Measurements from ENCODE around the gene DGLUCY. TPM values are rescaled to one million over a fixed set of nuclear protein-coding genes. Genes with fewer than 3 reads are reported as not detected.
"Not testable (repeated sequence)": the region's sequence is repeated elsewhere in the genome, so short reads cannot be mapped to it uniquely, and the experiment has no call there.

DGLUCY gene
- total and polyA plus RNA-seq, 10 donors, result 24.1 to 134 (median 96.7) TPM

GRCh38 chr14:91220581-91221000 is 106.7 kb downstream of the DGLUCY start:
- no peak overlapping the region for H3K4me3 ChIP-seq
- H3K27ac ChIP-seq, result peak overlapping the region in 5 of 8 donors; percentile 38 to 72 (median 57)
- peaks cover 0 to 36% (median 14%) of the 10 kb centered on the region in 6 donors for H3K4me1 ChIP-seq
- no peaks in the 10 kb centered on the region for H3K27me3 ChIP-seq (replicated peaks in 1 of 7)
- 73 to 89% (median 81%) methylated on average over 9 of the region's 9 CpGs for WGBS, 5 donors
- DNase-seq, result no peak
- peaks cover 0 to 98% (median 36%) of the 10 kb centered on the region in 6 donors for H3K36me3 ChIP-seq
- intact Hi-C loops (cut with DNase I; ENCODE audit: low total_unique reads), result no loop called here
- peak; percentile 17 to 41 (median 37) for TF ChIP-seq POLR2AphosphoS5 (IDR thresholded peaks at IDR 0.05)
- no peak for TF ChIP-seq CTCF (IDR thresholded peaks at IDR 0.05 in 8 of 11, conservative IDR thresholded peaks at IDR 0.05 in 3 of 11)
- no peaks in the 10 kb centered on the region for H3K9me3 ChIP-seq

GRCh38 chr14:91221270-91221669 is 107.4 kb downstream of the DGLUCY start:
- Histone ChIP-seq H3K4me1 (peaks cover 0 to 42% (median 18%) of the 10 kb centered on the region in 6 donors), H3K27ac (peak overlapping the region in 5 of 8 donors; percentile 38 to 72 (median 57)), H3K9me3 (no peaks in the 10 kb centered on the region), H3K4me3 (no peak overlapping the region), H3K27me3 (replicated peaks in 1 of 7) (no peaks in the 10 kb centered on the region), H3K36me3 (peaks cover 0 to 98% (median 29%) of the 10 kb centered on the region in 6 donors)
- 95 to 100% (median 96%) methylated on average over 1 of the region's 1 CpG for WGBS, 5 donors
- no peak for TF ChIP-seq POLR2A (IDR thresholded peaks at IDR 0.05)
- no peak for TF ChIP-seq POLR2AphosphoS5 (IDR thresholded peaks at IDR 0.05)
- no peak for TF ChIP-seq CTCF (IDR thresholded peaks at IDR 0.05 in 8 of 11, conservative IDR thresholded peaks at IDR 0.05 in 3 of 11)
- DNase-seq, result no peak
- intact Hi-C loops (cut with DNase I; ENCODE audit: low total_unique reads), result no loop called here

DNA sequence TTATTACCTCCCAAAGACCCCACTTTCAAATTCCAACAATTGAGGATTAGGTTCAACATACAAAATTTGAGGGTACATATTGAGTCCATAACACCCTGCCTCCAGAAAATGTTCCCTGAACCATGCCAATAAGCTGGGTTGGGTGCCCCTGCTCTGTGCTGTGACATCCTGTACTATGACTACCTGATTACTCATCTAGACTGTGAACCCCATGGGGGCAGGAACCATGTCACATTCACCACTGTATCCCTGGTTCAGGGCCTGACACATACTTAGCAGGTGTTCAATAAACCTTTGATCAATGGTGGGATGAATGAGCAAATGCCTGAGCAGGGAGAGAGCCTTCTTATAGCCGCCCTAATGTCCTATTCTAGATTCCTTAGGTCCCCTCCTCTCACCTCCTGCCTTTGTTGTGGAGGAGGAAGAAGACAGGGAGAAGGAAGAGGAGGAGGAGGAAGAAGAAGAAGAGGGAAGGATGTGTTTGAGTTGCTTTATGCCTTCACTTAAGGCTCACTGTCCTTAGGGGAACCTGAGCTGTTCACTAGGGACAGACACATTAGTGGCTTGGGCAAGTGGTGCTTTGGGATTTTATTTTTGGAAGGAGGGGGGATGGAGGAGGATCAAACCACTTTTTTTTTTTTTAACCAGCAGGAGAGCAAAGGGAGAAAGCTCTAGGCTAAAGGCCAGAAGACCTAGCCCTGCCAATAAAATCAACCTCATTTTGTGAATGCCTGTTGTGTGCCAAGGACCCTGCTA is 109.3 kb downstream of the DGLUCY start:
- peak overlapping the region in 3 of 8 donors; percentile 26 to 46 (median 28) for H3K27ac ChIP-seq
- H3K4me3 ChIP-seq, result no peak overlapping the region
- intact Hi-C loops (cut with DNase I; ENCODE audit: low total_unique reads), result no loop called here
- DNase-seq, result no peak
- TF ChIP-seq POLR2A (IDR thresholded peaks at IDR 0.05) (no peak), CTCF (IDR thresholded peaks at IDR 0.05 in 8 of 11, conservative IDR thresholded peaks at IDR 0.05 in 3 of 11) (no peak), POLR2AphosphoS5 (IDR thresholded peaks at IDR 0.05) (no peak)
- WGBS, 5 donors, result 90 to 100% (median 94%) methylated on average over 1 of the region's 1 CpG
- H3K27me3 ChIP-seq (replicated peaks in 1 of 7), result no peaks in the 10 kb centered on the region
- H3K9me3 ChIP-seq, result no peaks in the 10 kb centered on the region
- peaks cover 7 to 62% (median 37%) of the 10 kb centered on the region in 6 donors for H3K4me1 ChIP-seq
- peaks cover 0 to 98% (median 14%) of the 10 kb centered on the region in 6 donors for H3K36me3 ChIP-seq

DNA sequence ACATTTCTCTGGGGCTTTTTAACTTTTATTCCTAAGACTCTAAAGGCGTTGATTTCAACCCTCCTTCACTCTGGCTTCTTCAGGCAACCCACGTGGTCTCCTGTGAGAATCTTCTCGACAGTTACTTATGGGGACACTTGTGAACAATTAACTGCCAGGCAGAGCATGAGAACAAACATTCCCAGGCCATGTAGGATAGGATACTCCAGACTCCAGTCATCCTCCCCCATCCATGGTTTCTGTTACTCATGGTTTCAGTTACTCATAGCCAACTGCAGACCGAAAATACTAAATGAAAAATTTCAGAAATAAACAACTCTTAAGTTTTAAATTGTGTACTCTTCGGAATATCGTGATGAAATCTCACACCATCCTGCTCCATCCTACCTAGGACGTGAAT is 111.2 kb downstream of the DGLUCY start:
- no peaks in the 10 kb centered on the region for H3K9me3 ChIP-seq
- intact Hi-C loops (cut with DNase I; ENCODE audit: low total_unique reads), result no loop called here
- peaks cover 23 to 69% (median 49%) of the 10 kb centered on the region in 6 donors for H3K4me1 ChIP-seq
- no peaks in the 10 kb centered on the region for H3K27me3 ChIP-seq (replicated peaks in 1 of 7)
- peak overlapping the region in 1 of 8 donors; percentile 90 for H3K27ac ChIP-seq
- TF ChIP-seq CTCF (IDR thresholded peaks at IDR 0.05 in 8 of 11, conservative IDR thresholded peaks at IDR 0.05 in 3 of 11) (no peak), POLR2AphosphoS5 (IDR thresholded peaks at IDR 0.05) (no peak), POLR2A (IDR thresholded peaks at IDR 0.05) (no peak)
- no peak overlapping the region for H3K4me3 ChIP-seq
- DNase-seq, result no peak
- WGBS, 5 donors, result 95 to 97% (median 95%) methylated on average over 7 of the region's 7 CpGs
- peaks cover 0 to 93% (median 14%) of the 10 kb centered on the region in 6 donors for H3K36me3 ChIP-seq

- H3K4me3 ChIP-seq; DNase-seq; intact Hi-C loops (cut with DNase I; ENCODE audit: low total_unique reads); H3K27me3 ChIP-seq (replicated peaks in 1 of 7); H3K9me3 ChIP-seq: not testable (repeated sequence)
- Histone ChIP-seq H3K4me1 (peaks cover 33 to 75% (median 60%) of the 10 kb centered on the region in 6 donors), H3K36me3 (peaks cover 0 to 90% (median 12%) of the 10 kb centered on the region in 6 donors), H3K27ac (peak overlapping the region in 6 of 8 donors; percentile 23 to 90 (median 82))
- WGBS, 5 donors, result 51 to 68% (median 55%) methylated on average over 4 of the region's 4 CpGs
These were observed 112.5 kb downstream of the DGLUCY start for GRCh38 chr14:91226360-91226759.

All from spleen (tissue), 11 donors.